PFSK-1 (cell line): ENCODE data around the gene STIP1.

Experiments used
- POLR2AphosphoS5 ChIP-seq: IDR thresholded peaks from 2 replicates; pipeline ENCODE4 v1.6.1; 2012; ENCODE audit warnings: low read depth, mild to moderate bottlenecking, control low read depth, low read length, moderate library complexity
- SIN3A ChIP-seq: IDR thresholded peaks from 2 replicates; pipeline ENCODE4 v1.6.1; 2012; ENCODE audit warnings: mild to moderate bottlenecking, low read length, moderate library complexity, borderline replicate concordance; ENCODE audit not compliant: insufficient read depth
- TAF1 ChIP-seq: IDR thresholded peaks from 2 replicates; pipeline ENCODE4 v1.6.1; 2012; ENCODE audit warnings: low read length, control low read depth, borderline replicate concordance; ENCODE audit not compliant: insufficient read depth
- TF ChIP-seq, protein P1 (sequence below), 2 experiments: IDR thresholded peaks; 2 replicates each; pipeline versions ENCODE4 v1.6.1 to v1.8.0; 2011 to 2012; ENCODE audit warnings: low read depth in 2 of 2, low read length in 2 of 2, control low read depth in 1 of 2, inconsistent platforms in 1 of 2, mild to moderate bottlenecking in 1 of 2, moderate library complexity in 1 of 2; ENCODE audit not compliant: insufficient read depth in 1 of 2

DNA sequence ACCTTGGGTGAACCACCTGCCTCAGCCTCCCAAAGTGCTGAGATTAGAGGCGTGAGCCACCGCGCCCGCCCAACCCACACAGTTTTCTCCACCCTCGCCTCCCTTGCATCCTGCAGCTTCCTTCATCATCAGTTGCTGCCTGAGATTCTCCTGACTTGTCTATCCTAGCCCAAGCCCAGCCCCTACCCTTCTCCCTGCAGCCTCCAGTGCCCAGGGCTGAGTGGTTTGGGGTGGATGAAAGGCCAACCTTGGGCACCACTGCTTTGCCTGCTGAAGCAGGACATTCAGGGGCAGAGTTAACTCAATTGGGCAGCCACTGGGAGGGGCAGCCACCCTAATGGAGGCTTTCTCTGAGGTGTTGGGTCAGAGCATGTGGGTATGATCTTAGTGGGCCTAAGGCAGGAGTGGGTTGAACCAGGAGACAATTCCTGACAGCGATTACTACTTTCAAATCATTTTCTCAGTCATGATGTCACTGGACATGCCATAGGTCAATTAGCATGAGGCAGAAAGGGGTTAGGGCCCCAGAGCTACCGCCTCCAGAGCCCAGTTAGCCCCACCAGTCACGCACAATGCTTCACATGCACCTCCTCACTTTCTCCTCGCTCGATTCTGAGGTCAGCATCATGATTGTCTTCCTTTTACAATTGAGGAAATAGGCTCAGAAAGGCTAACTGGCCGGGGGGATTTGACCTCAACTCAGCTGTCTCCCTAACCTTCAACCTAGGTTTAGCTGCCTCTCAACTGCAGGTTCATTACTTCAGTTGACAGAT, 53.9 kb downstream of the STIP1 start:
- no peak for TF ChIP-seq POLR2AphosphoS5
- TF ChIP-seq SIN3A: no peak
- TF ChIP-seq TAF1: no peak
- TF ChIP-seq, protein P1, sequence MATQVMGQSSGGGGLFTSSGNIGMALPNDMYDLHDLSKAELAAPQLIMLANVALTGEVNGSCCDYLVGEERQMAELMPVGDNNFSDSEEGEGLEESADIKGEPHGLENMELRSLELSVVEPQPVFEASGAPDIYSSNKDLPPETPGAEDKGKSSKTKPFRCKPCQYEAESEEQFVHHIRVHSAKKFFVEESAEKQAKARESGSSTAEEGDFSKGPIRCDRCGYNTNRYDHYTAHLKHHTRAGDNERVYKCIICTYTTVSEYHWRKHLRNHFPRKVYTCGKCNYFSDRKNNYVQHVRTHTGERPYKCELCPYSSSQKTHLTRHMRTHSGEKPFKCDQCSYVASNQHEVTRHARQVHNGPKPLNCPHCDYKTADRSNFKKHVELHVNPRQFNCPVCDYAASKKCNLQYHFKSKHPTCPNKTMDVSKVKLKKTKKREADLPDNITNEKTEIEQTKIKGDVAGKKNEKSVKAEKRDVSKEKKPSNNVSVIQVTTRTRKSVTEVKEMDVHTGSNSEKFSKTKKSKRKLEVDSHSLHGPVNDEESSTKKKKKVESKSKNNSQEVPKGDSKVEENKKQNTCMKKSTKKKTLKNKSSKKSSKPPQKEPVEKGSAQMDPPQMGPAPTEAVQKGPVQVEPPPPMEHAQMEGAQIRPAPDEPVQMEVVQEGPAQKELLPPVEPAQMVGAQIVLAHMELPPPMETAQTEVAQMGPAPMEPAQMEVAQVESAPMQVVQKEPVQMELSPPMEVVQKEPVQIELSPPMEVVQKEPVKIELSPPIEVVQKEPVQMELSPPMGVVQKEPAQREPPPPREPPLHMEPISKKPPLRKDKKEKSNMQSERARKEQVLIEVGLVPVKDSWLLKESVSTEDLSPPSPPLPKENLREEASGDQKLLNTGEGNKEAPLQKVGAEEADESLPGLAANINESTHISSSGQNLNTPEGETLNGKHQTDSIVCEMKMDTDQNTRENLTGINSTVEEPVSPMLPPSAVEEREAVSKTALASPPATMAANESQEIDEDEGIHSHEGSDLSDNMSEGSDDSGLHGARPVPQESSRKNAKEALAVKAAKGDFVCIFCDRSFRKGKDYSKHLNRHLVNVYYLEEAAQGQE (IDR thresholded peaks at IDR 0.05; ENCODE audit: insufficient read depth in 1 of 2, low read depth in 2 of 2, low read length in 2 of 2): no peak
